Hypothalamus (tissue), 51 donors: ENCODE measurements around the gene ZFP14.

Experiments
- DNase-seq, 51 donors: peaks; one replicate each; lab custom pipeline; 2025; lab: John Stamatoyannopoulos, UW

Gene ZFP14

GRCh38 chr19:36378625-36379509 is at the start of gene ZFP14:
ZFP14 (minus strand) TSS chr19:36379201; CDS start chr19:36367892, 11,309 bp downstream.
- DNase-seq = peak; percentile 58 to 96 (median 89)

- DNase-seq = no peak
These were observed 44.9 kb upstream of the ZFP14 start for GRCh38 chr19:36423925-36424324.

GRCh38 chr19:36421749-36422481 is 42.9 kb upstream of the ZFP14 start:
- peak in 4 of 51 donors; percentile 3 to 28 (median 14) for DNase-seq

GRCh38 chr19:36420961-36421748 is 42.2 kb upstream of the ZFP14 start:
- peak in 24 of 51 donors; percentile 1 to 41 (median 8) for DNase-seq

- peak; percentile 36 to 88 (median 70) for DNase-seq
These were observed 39.4 kb upstream of the ZFP14 start, which contains the start of gene ZFP82 for GRCh38 chr19:36418287-36419001. ZFP82 (minus strand) TSS chr19:36418644; CDS start chr19:36409789, 8,855 bp downstream.

- DNase-seq = peak in 12 of 51 donors; percentile 1 to 80 (median 20)
These were observed 38.8 kb upstream of the ZFP14 start for GRCh38 chr19:36417752-36418286.

- no peak for DNase-seq
These were observed 30.8 kb upstream of the ZFP14 start for GRCh38 chr19:36409841-36410240.

- no peak for DNase-seq
These were observed 29.1 kb upstream of the ZFP14 start for GRCh38 chr19:36408101-36408500.

GRCh38 chr19:36404498-36404897 is 25.5 kb upstream of the ZFP14 start:
- no peak for DNase-seq

GRCh38 chr19:36401475-36401874 is 22.5 kb upstream of the ZFP14 start:
- no peak for DNase-seq

- DNase-seq = no peak
These were observed 19.6 kb upstream of the ZFP14 start for GRCh38 chr19:36398571-36398970.

GRCh38 chr19:36392916-36393673 is 14.1 kb upstream of the ZFP14 start:
- no peak for DNase-seq

GRCh38 chr19:36379510-36379819 is 464 bp upstream of the ZFP14 start:
- no peak for DNase-seq

GRCh38 chr19:36377541-36378178 is 1.3 kb downstream of the ZFP14 start:
- peak in 2 of 51 donors; percentile 0 to 37 for DNase-seq

- no peak for DNase-seq
These were observed 5.3 kb downstream of the ZFP14 start for GRCh38 chr19:36373638-36374156.

GRCh38 chr19:36371886-36372285 is 7.1 kb downstream of the ZFP14 start:
- DNase-seq = no peak

- DNase-seq = no peak
These were observed 15.2 kb downstream of the ZFP14 start for GRCh38 chr19:36363845-36364244.

- no peak for DNase-seq
These were observed 38.1 kb downstream of the ZFP14 start for GRCh38 chr19:36340786-36341372.
